Testis (tissue), 3 donors: ENCODE measurements around the gene VPS8. TPM values are rescaled to one million over a fixed set of nuclear protein-coding genes. Genes with fewer than 3 reads are reported as not detected.

Source experiments
- DNase-seq: peaks from one replicate; pipeline ENCODE4 v3.0.0-alpha.2; 2019
- H3K27ac ChIP-seq, 2 donors: fragments of 200-600 bp; sonication (generic); one replicate each; pipeline ENCODE4 v1.5.1; 2019
- H3K27me3 ChIP-seq: fragments of 200-600 bp; sonication (generic); one replicate; pipeline ENCODE4 v1.5.1; 2019
- H3K36me3 ChIP-seq: fragments of 200-600 bp; sonication (generic); one replicate; pipeline ENCODE4 v1.5.1; 2017; ENCODE audit warnings: low read depth; ENCODE audit errors: missing control alignments
- H3K4me1 ChIP-seq: fragments of 200-600 bp; sonication (generic); one replicate; pipeline ENCODE4 v1.5.1; 2019
- H3K4me3 ChIP-seq, 2 donors: fragments of 200-600 bp; sonication (generic); one replicate each; pipeline ENCODE4 v1.5.1; 2017 to 2019
- H3K9me3 ChIP-seq: fragments of 200-600 bp; sonication (generic); one replicate; pipeline ENCODE4 v1.5.1; 2017
- CTCF ChIP-seq, 3 experiments: fragments of 450-650 bp in 2 of 3; fragments of 200-600 bp in 1 of 3; sonication (generic) in 1 of 3; IDR thresholded peaks; one replicate each; pipeline ENCODE4 v1.5.1; 2016 to 2019; ENCODE audit warnings: antibody characterized with exemption in 3 of 3, mild to moderate bottlenecking in 2 of 3, moderate library complexity in 1 of 3
- POLR2A ChIP-seq: fragments of 450-650 bp; IDR thresholded peaks from one replicate; pipeline ENCODE4 v1.6.1; 2017; ENCODE audit warnings: antibody characterized with exemption, mild to moderate bottlenecking, moderate library complexity
- WGBS, 2 donors: methylation state at CpG; one replicate each; pipeline ENCODE4 v1.1.5; 2018; 5-methylcytosine and 5-hydroxymethylcytosine counted together
- intact Hi-C: fragments of 100-400 bp; cut with DNase I; formaldehyde crosslinking; loops from one replicate; pipeline ENCODE4 v1.15.1; 2023; ENCODE audit warnings: low total_unique reads
- polyA plus RNA-seq: library from polyadenylated mRNA; stranded (reverse); fragments of 350-450 nt; fragmentation: Illumina TruSeq; extraction: RNeasy Lipid Tissue Mini Kit (QIAGEN cat#74804); gene quantifications from one replicate; pipeline ENCODE4 v1.2.3, GENCODE V29; 2014; ENCODE audit warnings: low read depth, low replicate concordance; ENCODE audit not compliant: insufficient read depth
- total RNA-seq, 2 donors: library from RNA; depleted of rRNA; stranded (reverse); fragments of >200 nt; gene quantifications; one replicate each; pipeline ENCODE4 v1.2.3, GENCODE V29; 2016

The VPS8 gene
- total and polyA plus RNA-seq, 3 donors from 2014 or later, result 65.8 to 127 (median 88.0) TPM

GRCh38 chr3:184771301-184772127 is 40.5 kb upstream of the VPS8 start:
- Histone ChIP-seq H3K4me3 (no peak overlapping the region), H3K4me1 (no peaks in the 10 kb centered on the region), H3K36me3 (no peaks in the 10 kb centered on the region), H3K27ac (no peak overlapping the region), H3K9me3 (no peaks in the 10 kb centered on the region), H3K27me3 (no peaks in the 10 kb centered on the region)
- intact Hi-C loops, result no loop called here
- no peak for DNase-seq
- no peak for TF ChIP-seq CTCF (IDR thresholded peaks at IDR 0.05)
- TF ChIP-seq POLR2A, result no peak
- 83 to 85% methylated on average over 20 of the region's 20 CpGs for WGBS, 2 donors

DNA sequence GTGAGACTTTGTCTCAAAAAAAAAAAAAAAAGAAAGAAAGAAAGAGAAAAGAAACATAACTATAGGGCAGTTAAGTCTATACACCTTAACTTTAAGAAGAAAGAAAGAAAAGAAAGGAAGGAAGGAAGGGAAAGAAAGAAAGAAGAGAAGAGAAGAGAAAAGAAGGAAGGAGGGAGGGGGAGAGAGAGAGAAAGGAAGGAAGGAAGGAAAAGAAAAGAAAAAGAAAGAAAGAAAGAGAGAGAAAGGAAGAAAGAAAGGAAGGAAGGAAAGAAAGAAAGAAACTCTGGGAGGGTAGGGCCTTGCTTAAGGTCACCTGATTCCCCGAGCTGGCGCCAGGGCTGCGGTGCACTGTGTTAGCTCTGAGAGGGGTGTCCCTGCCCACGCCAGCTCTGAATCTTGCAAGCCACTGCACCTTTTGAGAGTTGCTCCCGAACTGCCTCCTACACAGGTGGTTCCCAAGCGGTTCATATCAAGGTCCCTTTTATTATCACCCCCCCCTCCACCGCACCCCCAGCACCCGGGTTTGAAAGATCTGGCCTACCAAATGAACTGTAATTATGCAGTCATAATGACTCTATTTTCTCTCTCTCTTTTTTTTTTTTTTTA is 39.2 kb upstream of the VPS8 start:
- no peak for TF ChIP-seq POLR2A
- TF ChIP-seq CTCF (IDR thresholded peaks at IDR 0.05), result no peak
- intact Hi-C loops, result no loop called here
- Histone ChIP-seq H3K9me3 (no peaks in the 10 kb centered on the region), H3K27me3 (no peaks in the 10 kb centered on the region), H3K4me1 (no peaks in the 10 kb centered on the region), H3K36me3 (no peaks in the 10 kb centered on the region), H3K27ac (no peak overlapping the region), H3K4me3 (no peak overlapping the region)
- no peak for DNase-seq
- WGBS, 2 donors, result 62 to 79% methylated on average over 8 of the region's 8 CpGs

GRCh38 chr3:184773283-184774186 is 38.4 kb upstream of the VPS8 start:
- DNase-seq, result peak; percentile 30
- H3K4me3 ChIP-seq, result peak overlapping the region; percentile 4 to 21

GRCh38 chr3:184776916-184777315 is 35.0 kb upstream of the VPS8 start:
- intact Hi-C loops, result no loop called here

More at GRCh38 chr3:184773283-184774186, 38.4 kb upstream of the VPS8 start:
- H3K27me3 ChIP-seq, result no peaks in the 10 kb centered on the region
- no peak for TF ChIP-seq POLR2A
- no peak for TF ChIP-seq CTCF (IDR thresholded peaks at IDR 0.05)
- no peaks in the 10 kb centered on the region for H3K4me1 ChIP-seq
- no peaks in the 10 kb centered on the region for H3K36me3 ChIP-seq
- intact Hi-C loops, result no loop called here
- H3K27ac ChIP-seq, result no peak overlapping the region
- WGBS, 2 donors, result 50 to 55% methylated on average over 25 to 43 of the region's 43 CpGs
- H3K9me3 ChIP-seq, result no peaks in the 10 kb centered on the region

More at GRCh38 chr3:184776916-184777315, 35.0 kb upstream of the VPS8 start:
- no peaks in the 10 kb centered on the region for H3K27me3 ChIP-seq
- H3K4me3 ChIP-seq, result no peak overlapping the region
- TF ChIP-seq CTCF (IDR thresholded peaks at IDR 0.05), result no peak
- TF ChIP-seq POLR2A, result no peak
- H3K36me3 ChIP-seq, result no peaks in the 10 kb centered on the region
- DNase-seq, result no peak
- 91 to 95% methylated on average over 2 of the region's 2 CpGs for WGBS, 2 donors
- no peaks in the 10 kb centered on the region for H3K9me3 ChIP-seq
- no peak overlapping the region for H3K27ac ChIP-seq
- H3K4me1 ChIP-seq, result no peaks in the 10 kb centered on the region
